GM19372 (cell line): ENCODE data around the gene TXNRD2.

Experiments
- ATAC-seq: cut with Tn5 transposase; IDR thresholded peaks from one replicate; pipeline ENCODE4 v1.9.1; 2021; ENCODE audit warnings: mild to moderate bottlenecking, low read depth, moderate library complexity; ENCODE audit not compliant: unreplicated experiment

The TXNRD2 gene

GRCh38 chr22:19879643-19879991 lies 62.0 kb downstream of the TXNRD2 start:
- no peak for ATAC-seq

- ATAC-seq, result no peak
These were observed 62.4 kb downstream of the TXNRD2 start for GRCh38 chr22:19879246-19879570.

- no peak for ATAC-seq
These were observed 63.0 kb downstream of the TXNRD2 start for GRCh38 chr22:19878461-19879245.

GRCh38 chr22:19877626-19878339 lies 63.8 kb downstream of the TXNRD2 start:
- ATAC-seq, result no peak

GRCh38 chr22:19876941-19877625 lies 64.5 kb downstream of the TXNRD2 start:
- ATAC-seq, result no peak

GRCh38 chr22:19876314-19876940 lies 65.2 kb downstream of the TXNRD2 start:
- no peak for ATAC-seq

GRCh38 chr22:19875531-19876313 lies 65.9 kb downstream of the TXNRD2 start:
- ATAC-seq, result no peak

- ATAC-seq, result no peak
These were observed 66.5 kb downstream of the TXNRD2 start for GRCh38 chr22:19875061-19875530.

- no peak for ATAC-seq
These were observed 67.1 kb downstream of the TXNRD2 start for GRCh38 chr22:19874307-19875060.

GRCh38 chr22:19873960-19874306 lies 67.7 kb downstream of the TXNRD2 start:
- no peak for ATAC-seq

GRCh38 chr22:19873138-19873959 lies 68.3 kb downstream of the TXNRD2 start:
- ATAC-seq, result no peak

GRCh38 chr22:19872779-19873137 lies 68.9 kb downstream of the TXNRD2 start:
- no peak for ATAC-seq

- no peak for ATAC-seq
These were observed 69.5 kb downstream of the TXNRD2 start for GRCh38 chr22:19871845-19872778.

- ATAC-seq, result no peak
These were observed 70.4 kb downstream of the TXNRD2 start for GRCh38 chr22:19871023-19871844.

GRCh38 chr22:19870153-19871022 lies 71.2 kb downstream of the TXNRD2 start:
- no peak for ATAC-seq
